Activated CD8-positive, alpha-beta memory T cell treated with anti-CD3 and anti-CD28 coated beads for 1 hour (primary cell): ENCODE data around the gene LRP2BP.
"Not testable (repeated sequence)": the region's sequence is repeated elsewhere in the genome, so short reads cannot be mapped to it uniquely, and the experiment has no call there.

Experiments
- DNase-seq, 2 donors: peaks; one replicate each; pipeline ENCODE4 v3.0.0-alpha.2; 2020; ENCODE audit warnings: low read depth in 1 of 2; ENCODE audit errors: extremely low read depth in 1 of 2

LRP2BP gene

GRCh38 chr4:185362570-185362969 is 33.2 kb downstream of the LRP2BP start:
- not testable (repeated sequence) for DNase-seq

- no peak for DNase-seq
Observed at GRCh38 chr4:185361872-185362271, 33.9 kb downstream of the LRP2BP start.

GRCh38 chr4:185359767-185360446 is 35.8 kb downstream of the LRP2BP start:
- no peak for DNase-seq

GRCh38 chr4:185358959-185359358 is 36.8 kb downstream of the LRP2BP start:
- no peak for DNase-seq

- no peak for DNase-seq
Observed at GRCh38 chr4:185358514-185358913, 37.2 kb downstream of the LRP2BP start.

- no peak for DNase-seq
Observed at GRCh38 chr4:185357733-185358440, 37.8 kb downstream of the LRP2BP start.

GRCh38 chr4:185357211-185357610 is 38.5 kb downstream of the LRP2BP start:
- no peak for DNase-seq

GRCh38 chr4:185352741-185353140 is 43.0 kb downstream of the LRP2BP start:
- DNase-seq, result no peak

GRCh38 chr4:185352202-185352601 is 43.5 kb downstream of the LRP2BP start:
- DNase-seq, result no peak

GRCh38 chr4:185351691-185352090 is 44.0 kb downstream of the LRP2BP start:
- DNase-seq, result no peak

- no peak for DNase-seq
Observed at GRCh38 chr4:185346975-185347601, 48.6 kb downstream of the LRP2BP start.

GRCh38 chr4:185344743-185345538 is 50.8 kb downstream of the LRP2BP start:
- no peak for DNase-seq

GRCh38 chr4:185343726-185344581 is 51.8 kb downstream of the LRP2BP start:
- no peak for DNase-seq

- DNase-seq, result no peak
Observed at GRCh38 chr4:185341841-185342240, 53.9 kb downstream of the LRP2BP start.

GRCh38 chr4:185341377-185341776 is 54.3 kb downstream of the LRP2BP start:
- DNase-seq, result no peak

- DNase-seq, result no peak
Observed at GRCh38 chr4:185339941-185340340, 55.8 kb downstream of the LRP2BP start.

- DNase-seq, result no peak
Observed at GRCh38 chr4:185335579-185335978, 60.1 kb downstream of the LRP2BP start.

- no peak for DNase-seq
Observed at GRCh38 chr4:185334326-185334725, 61.4 kb downstream of the LRP2BP start.

GRCh38 chr4:185332575-185333464 is 62.9 kb downstream of the LRP2BP start:
- no peak for DNase-seq
